Ovary (tissue), 3 donors: Measurements from ENCODE around the gene CEP55.

Source experiments
- EP300 ChIP-seq: sonication (generic); formaldehyde crosslinking; IDR thresholded peaks from one replicate; pipeline ENCODE4 v1.6.1; 2017; ENCODE audit warnings: antibody characterized with exemption
- TF ChIP-seq, protein P1 (sequence below), 3 donors: fragments of 450-650 bp in 2 of 3; fragments of 200-600 bp in 1 of 3; IDR thresholded peaks; one replicate each; pipeline versions ENCODE4 v1.5.1 to v1.8.0; 2016 to 2022; ENCODE audit warnings: antibody characterized with exemption in 3 of 3, mild to moderate bottlenecking in 1 of 3
- donor health status: DM: no; HTN: no; CAD: no.

DNA sequence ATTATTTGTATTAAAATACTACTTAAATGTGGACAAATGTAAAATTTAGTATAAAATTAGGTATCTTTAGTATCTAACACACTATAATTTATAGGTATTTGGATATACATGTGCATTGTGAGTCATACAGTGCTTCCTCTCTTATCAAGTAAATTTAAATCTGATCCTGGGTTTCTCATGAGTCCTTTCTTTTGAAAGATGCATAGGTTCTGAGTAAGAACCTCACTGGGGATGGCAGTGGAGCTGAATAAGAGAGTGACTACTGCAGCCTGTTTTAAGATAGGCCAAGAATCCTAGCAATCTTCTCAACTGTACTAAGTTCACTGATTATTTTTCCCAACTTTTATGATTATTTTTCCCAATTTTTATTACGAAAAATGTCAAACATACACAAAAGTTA is 16.2 kb downstream of the CEP55 start:
- TF ChIP-seq, protein P1, sequence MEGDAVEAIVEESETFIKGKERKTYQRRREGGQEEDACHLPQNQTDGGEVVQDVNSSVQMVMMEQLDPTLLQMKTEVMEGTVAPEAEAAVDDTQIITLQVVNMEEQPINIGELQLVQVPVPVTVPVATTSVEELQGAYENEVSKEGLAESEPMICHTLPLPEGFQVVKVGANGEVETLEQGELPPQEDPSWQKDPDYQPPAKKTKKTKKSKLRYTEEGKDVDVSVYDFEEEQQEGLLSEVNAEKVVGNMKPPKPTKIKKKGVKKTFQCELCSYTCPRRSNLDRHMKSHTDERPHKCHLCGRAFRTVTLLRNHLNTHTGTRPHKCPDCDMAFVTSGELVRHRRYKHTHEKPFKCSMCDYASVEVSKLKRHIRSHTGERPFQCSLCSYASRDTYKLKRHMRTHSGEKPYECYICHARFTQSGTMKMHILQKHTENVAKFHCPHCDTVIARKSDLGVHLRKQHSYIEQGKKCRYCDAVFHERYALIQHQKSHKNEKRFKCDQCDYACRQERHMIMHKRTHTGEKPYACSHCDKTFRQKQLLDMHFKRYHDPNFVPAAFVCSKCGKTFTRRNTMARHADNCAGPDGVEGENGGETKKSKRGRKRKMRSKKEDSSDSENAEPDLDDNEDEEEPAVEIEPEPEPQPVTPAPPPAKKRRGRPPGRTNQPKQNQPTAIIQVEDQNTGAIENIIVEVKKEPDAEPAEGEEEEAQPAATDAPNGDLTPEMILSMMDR (IDR thresholded peaks at IDR 0.05): no peak
- no peak for TF ChIP-seq EP300
